ENCODE measurements around the gene RNF121.

Gene RNF121

DNA sequence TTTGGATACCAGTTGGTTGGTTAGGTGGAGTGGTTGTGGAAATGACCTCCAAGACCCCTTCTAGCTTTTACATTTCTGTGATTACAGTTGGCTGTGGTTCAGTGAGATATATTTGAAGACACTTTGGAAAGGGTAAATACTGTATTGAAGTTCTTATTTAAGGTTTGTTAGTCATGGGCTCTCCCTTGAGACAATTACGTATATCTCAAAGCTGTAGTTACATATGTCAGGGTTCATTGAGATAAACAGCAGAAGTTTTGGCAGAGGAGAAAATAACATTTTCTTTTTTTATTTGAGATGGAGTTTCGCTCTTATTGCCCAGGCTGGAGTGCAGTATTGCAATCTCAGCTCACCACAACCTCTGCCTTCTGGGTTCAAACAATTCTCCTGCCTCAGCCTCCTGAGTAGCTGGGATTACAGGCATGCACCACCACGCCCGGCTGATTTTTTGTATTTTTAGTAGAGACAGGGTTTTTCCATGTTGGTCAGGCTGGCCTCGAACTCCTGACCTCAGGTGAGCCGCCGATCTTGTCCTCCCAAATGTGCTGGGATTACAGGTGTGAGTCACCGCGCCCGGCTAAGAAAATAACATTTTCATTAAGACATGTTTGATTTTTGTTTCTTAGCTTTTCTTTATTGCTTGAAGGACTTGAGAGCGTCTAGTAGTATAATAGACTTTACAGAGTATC, 1.9 kb downstream of the RNF121 start:
- H3K4me3 ChIP-seq (ENCODE audit: low read depth, low read length) = peak overlapping the region; percentile 97
- TF ChIP-seq MYC (IDR thresholded peaks at IDR 0.05; ENCODE audit: low read depth, low read length) (no peak), MAX (IDR thresholded peaks at IDR 0.05; ENCODE audit: low read depth, low read length) (no peak), POLR2A (IDR thresholded peaks at IDR 0.05; ENCODE audit: extremely low read depth, insufficient read length) (no peak)
- TF ChIP-seq, protein P1, sequence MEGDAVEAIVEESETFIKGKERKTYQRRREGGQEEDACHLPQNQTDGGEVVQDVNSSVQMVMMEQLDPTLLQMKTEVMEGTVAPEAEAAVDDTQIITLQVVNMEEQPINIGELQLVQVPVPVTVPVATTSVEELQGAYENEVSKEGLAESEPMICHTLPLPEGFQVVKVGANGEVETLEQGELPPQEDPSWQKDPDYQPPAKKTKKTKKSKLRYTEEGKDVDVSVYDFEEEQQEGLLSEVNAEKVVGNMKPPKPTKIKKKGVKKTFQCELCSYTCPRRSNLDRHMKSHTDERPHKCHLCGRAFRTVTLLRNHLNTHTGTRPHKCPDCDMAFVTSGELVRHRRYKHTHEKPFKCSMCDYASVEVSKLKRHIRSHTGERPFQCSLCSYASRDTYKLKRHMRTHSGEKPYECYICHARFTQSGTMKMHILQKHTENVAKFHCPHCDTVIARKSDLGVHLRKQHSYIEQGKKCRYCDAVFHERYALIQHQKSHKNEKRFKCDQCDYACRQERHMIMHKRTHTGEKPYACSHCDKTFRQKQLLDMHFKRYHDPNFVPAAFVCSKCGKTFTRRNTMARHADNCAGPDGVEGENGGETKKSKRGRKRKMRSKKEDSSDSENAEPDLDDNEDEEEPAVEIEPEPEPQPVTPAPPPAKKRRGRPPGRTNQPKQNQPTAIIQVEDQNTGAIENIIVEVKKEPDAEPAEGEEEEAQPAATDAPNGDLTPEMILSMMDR (IDR thresholded peaks at IDR 0.05; ENCODE audit: low read depth, low read length) = no peak
- no peak for DNase-seq (ENCODE audit: low read depth)

- TF ChIP-seq, protein P1 (IDR thresholded peaks at IDR 0.05; ENCODE audit: low read depth, low read length) = no peak
- no peak for TF ChIP-seq MYC (IDR thresholded peaks at IDR 0.05; ENCODE audit: low read depth, low read length)
- no peak for TF ChIP-seq POLR2A (IDR thresholded peaks at IDR 0.05; ENCODE audit: extremely low read depth, insufficient read length)
- no peak for TF ChIP-seq MAX (IDR thresholded peaks at IDR 0.05; ENCODE audit: low read depth, low read length)
- DNase-seq (ENCODE audit: low read depth) = no peak
- H3K4me3 ChIP-seq (ENCODE audit: low read depth, low read length) = peak overlapping the region; percentile 33
Observed at GRCh38 chr11:71931245-71931602, 2.4 kb downstream of the RNF121 start.

DNA sequence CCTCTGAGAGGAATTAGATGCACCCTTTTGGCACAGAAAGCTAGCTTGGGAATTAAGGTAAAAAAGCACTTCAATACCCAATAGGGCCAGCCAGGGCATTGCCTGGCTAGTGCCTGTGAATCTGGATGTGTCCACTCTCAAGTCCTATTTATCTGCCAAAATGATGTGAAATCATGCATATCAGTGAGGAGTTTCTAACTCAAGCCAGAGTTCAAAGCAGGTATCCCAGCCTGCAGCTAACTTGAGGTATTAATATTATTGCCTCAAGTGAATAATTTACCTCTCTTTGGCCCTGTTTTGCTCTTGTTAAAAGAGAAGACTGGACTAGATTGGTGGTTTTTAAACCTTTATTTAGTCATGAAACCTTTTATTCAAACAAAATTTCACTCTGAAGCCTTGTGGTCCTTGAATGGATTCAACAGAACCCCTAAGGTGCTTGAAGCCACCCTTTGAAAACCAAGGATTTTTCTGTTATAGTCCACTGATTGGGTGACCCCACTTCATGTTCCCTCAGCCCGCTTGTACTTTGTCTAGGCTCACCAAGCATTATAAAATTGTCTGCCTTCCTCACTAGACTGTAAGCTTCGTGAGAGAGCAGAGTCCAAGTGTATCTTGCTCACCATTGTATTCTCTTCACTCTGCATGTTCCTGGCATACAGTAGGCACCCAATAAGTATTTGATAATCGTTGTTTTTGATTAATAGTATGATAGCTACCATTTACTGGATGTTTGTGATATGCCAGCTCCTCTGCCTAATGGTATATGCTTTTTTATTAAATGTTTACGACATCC, 4.5 kb downstream of the RNF121 start:
- H3K4me3 ChIP-seq (ENCODE audit: low read depth, low read length) = no peak overlapping the region
- TF ChIP-seq MAX (IDR thresholded peaks at IDR 0.05; ENCODE audit: low read depth, low read length) = no peak
- no peak for TF ChIP-seq MYC (IDR thresholded peaks at IDR 0.05; ENCODE audit: low read depth, low read length)
- TF ChIP-seq, protein P1 (IDR thresholded peaks at IDR 0.05; ENCODE audit: low read depth, low read length) = no peak
- no peak for TF ChIP-seq POLR2A (IDR thresholded peaks at IDR 0.05; ENCODE audit: extremely low read depth, insufficient read length)
- no peak for DNase-seq (ENCODE audit: low read depth)

GRCh38 chr11:71934213-71934612, 5.4 kb downstream of the RNF121 start:
- no peak overlapping the region for H3K4me3 ChIP-seq (ENCODE audit: low read depth, low read length)
- TF ChIP-seq MAX (IDR thresholded peaks at IDR 0.05; ENCODE audit: low read depth, low read length) (no peak), MYC (IDR thresholded peaks at IDR 0.05; ENCODE audit: low read depth, low read length) (no peak), POLR2A (IDR thresholded peaks at IDR 0.05; ENCODE audit: extremely low read depth, insufficient read length) (no peak)
- TF ChIP-seq, protein P1 (IDR thresholded peaks at IDR 0.05; ENCODE audit: low read depth, low read length) = no peak

DNA sequence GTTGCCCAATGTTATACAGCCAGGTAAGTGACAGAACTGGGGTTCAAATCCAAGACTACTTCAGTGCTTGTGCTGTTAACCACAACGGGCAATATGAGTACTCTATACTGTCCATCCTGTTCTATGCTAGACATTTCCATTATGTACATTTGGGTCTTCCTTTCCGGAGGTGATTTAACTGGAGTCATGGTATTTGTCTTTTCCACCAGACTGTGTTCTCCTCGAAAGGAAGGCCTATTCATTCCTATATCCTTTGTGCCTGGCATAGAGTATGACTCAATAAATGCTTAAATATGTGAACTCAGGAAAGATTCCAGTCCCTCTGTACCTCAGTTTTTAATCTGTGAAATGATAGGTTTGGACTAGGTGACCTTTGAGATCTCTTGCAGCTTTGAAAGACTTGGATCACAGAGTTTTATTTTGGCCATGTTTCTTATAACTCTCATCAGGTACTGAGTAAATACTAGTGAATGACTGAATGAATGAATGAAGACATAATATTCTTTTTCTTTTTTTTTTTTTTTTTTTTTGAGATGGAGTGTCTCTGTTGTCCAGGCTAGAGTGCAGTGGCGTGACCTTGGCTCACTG, 6.6 kb downstream of the RNF121 start:
- no peak for DNase-seq (ENCODE audit: low read depth)
- TF ChIP-seq MYC (IDR thresholded peaks at IDR 0.05; ENCODE audit: low read depth, low read length) (no peak), POLR2A (IDR thresholded peaks at IDR 0.05; ENCODE audit: extremely low read depth, insufficient read length) (no peak), MAX (IDR thresholded peaks at IDR 0.05; ENCODE audit: low read depth, low read length) (no peak)
- TF ChIP-seq, protein P1 (IDR thresholded peaks at IDR 0.05; ENCODE audit: low read depth, low read length) = no peak
- H3K4me3 ChIP-seq (ENCODE audit: low read depth, low read length) = no peak overlapping the region

More at GRCh38 chr11:71934213-71934612, 5.4 kb downstream of the RNF121 start:
- DNase-seq (ENCODE audit: low read depth) = peak; percentile 14

All from NB4 (cell line).